Endothelial cell (in vitro differentiated cells): ENCODE measurements around the gene PDE4D. TPM values are rescaled to one million over a fixed set of nuclear protein-coding genes. Genes with fewer than 3 reads are reported as not detected.

ENCODE experiments used
- DNase-seq: peaks from one replicate; pipeline ENCODE4 v3.0.0; 2021; ENCODE audit warnings: low spot score
- H3K27ac Mint-ChIP-seq: one replicate; pipeline ENCODE4 v1.8.0; 2021; ENCODE audit warnings: mixed read lengths, inconsistent platforms; ENCODE audit not compliant: unreplicated experiment
- H3K27me3 Mint-ChIP-seq: one replicate; pipeline ENCODE4 v1.8.0; 2021; ENCODE audit warnings: mild to moderate bottlenecking, moderate library complexity, mixed read lengths, inconsistent platforms; ENCODE audit not compliant: unreplicated experiment
- H3K36me3 Mint-ChIP-seq: one replicate; pipeline ENCODE4 v1.8.0; 2021; ENCODE audit warnings: mild to moderate bottlenecking, low read depth, mixed read lengths, inconsistent platforms; ENCODE audit not compliant: unreplicated experiment
- H3K4me1 Mint-ChIP-seq: one replicate; pipeline ENCODE4 v1.8.0; 2021; ENCODE audit warnings: mild to moderate bottlenecking, mixed read lengths, inconsistent platforms; ENCODE audit not compliant: unreplicated experiment
- H3K4me3 Mint-ChIP-seq: one replicate; pipeline ENCODE4 v1.8.0; 2021; ENCODE audit warnings: mild to moderate bottlenecking, mixed read lengths, inconsistent platforms; ENCODE audit not compliant: unreplicated experiment
- H3K9me3 Mint-ChIP-seq: one replicate; pipeline ENCODE4 v1.8.0; 2021; ENCODE audit warnings: mixed read lengths, inconsistent platforms; ENCODE audit not compliant: unreplicated experiment
- CTCF ChIP-seq: fragments of 200-600 bp; sonication (generic); IDR thresholded peaks from one replicate; pipeline ENCODE4 v1.5.0; 2021; ENCODE audit warnings: antibody characterized with exemption; ENCODE audit not compliant: unreplicated experiment
- total RNA-seq: library from RNA; stranded (reverse); fragmentation: NEBNext Ultra II Directional; extraction: Animal tissue kit (Norgen Biotek cat#: 25700); gene quantifications from one replicate; pipeline ENCODE4 v1.2.1, GENCODE V29; 2021; ENCODE audit not compliant: unreplicated experiment

PDE4D gene
- total RNA-seq, 1 donor from 2014 or later, result 9.4 TPM

DNA sequence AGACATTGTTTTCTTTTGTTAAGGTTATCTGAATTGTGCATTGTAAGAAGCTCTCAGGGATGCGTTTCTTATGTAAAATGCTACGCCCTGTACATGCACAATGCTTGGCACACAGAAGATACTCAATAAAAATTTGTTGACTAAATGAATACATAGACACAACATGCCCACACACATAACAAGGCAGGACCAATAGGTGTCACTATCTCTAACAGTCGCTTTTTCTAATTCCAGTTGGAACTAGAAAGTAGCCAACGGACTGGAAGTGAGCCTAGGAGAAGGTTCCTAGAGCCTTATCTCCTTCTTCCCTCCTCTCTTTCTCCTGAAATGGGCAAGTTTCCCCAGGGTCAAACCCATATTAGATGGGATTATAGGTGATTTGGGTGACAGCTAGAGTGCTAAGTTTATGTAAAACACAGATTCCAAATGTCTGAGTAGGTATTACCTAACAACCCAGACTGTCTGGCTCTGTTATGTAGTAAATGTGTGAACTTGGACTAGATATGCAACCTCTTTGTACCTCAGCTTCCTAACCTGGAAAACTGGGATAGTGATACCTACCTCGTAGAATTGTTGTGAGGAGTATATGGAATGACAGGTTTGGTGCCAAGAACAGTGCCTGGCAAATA is 707.7 kb downstream of the PDE4D start:
- H3K4me3 Mint-ChIP-seq, result no peak overlapping the region
- DNase-seq, result no peak
- no peaks in the 10 kb centered on the region for H3K9me3 Mint-ChIP-seq
- no peaks in the 10 kb centered on the region for H3K4me1 Mint-ChIP-seq
- H3K36me3 Mint-ChIP-seq, result no peaks in the 10 kb centered on the region
- no peak overlapping the region for H3K27ac Mint-ChIP-seq
- no peaks in the 10 kb centered on the region for H3K27me3 Mint-ChIP-seq
- TF ChIP-seq CTCF, result no peak

GRCh38 chr5:59184769-59185168 is 708.8 kb downstream of the PDE4D start:
- H3K27ac Mint-ChIP-seq, result no peak overlapping the region
- H3K9me3 Mint-ChIP-seq, result no peaks in the 10 kb centered on the region
- H3K4me1 Mint-ChIP-seq, result no peaks in the 10 kb centered on the region
- no peak for TF ChIP-seq CTCF
- no peaks in the 10 kb centered on the region for H3K27me3 Mint-ChIP-seq
- no peak overlapping the region for H3K4me3 Mint-ChIP-seq
- no peak for DNase-seq
- no peaks in the 10 kb centered on the region for H3K36me3 Mint-ChIP-seq

DNA sequence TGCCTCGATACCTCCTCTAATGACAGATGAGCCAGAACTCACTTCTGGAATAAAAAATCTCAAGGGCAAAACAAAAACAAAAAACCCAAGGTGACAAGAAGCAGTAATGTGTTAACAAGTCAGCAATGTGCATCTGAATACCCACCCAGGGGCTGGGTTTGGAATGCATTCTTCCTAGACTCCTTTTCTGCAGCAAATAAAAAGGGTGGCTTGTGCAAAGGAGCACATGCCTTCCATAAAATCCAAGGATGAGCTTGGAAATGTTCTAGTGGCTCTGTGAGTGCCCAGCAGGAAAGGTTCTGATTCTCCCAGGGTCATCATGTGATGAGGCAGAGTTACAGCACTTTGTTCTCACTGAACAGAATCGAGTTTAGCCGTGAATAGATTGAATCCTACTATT is 710.8 kb downstream of the PDE4D start:
- H3K4me1 Mint-ChIP-seq, result no peaks in the 10 kb centered on the region
- no peaks in the 10 kb centered on the region for H3K9me3 Mint-ChIP-seq
- TF ChIP-seq CTCF, result no peak
- no peak for DNase-seq
- H3K27ac Mint-ChIP-seq, result no peak overlapping the region
- no peak overlapping the region for H3K4me3 Mint-ChIP-seq
- H3K36me3 Mint-ChIP-seq, result no peaks in the 10 kb centered on the region
- H3K27me3 Mint-ChIP-seq, result no peaks in the 10 kb centered on the region

GRCh38 chr5:59180515-59180914 is 713.0 kb downstream of the PDE4D start:
- no peak for TF ChIP-seq CTCF
- Mint-ChIP-seq H3K9me3 (no peaks in the 10 kb centered on the region), H3K36me3 (peaks cover 3% of the 10 kb centered on the region), H3K27ac (no peak overlapping the region), H3K27me3 (no peaks in the 10 kb centered on the region), H3K4me3 (no peak overlapping the region), H3K4me1 (no peaks in the 10 kb centered on the region)
- DNase-seq, result no peak

GRCh38 chr5:59179704-59180103 is 713.8 kb downstream of the PDE4D start:
- Mint-ChIP-seq H3K4me1 (no peaks in the 10 kb centered on the region), H3K27me3 (no peaks in the 10 kb centered on the region), H3K4me3 (no peak overlapping the region), H3K9me3 (no peaks in the 10 kb centered on the region), H3K36me3 (peaks cover 3% of the 10 kb centered on the region), H3K27ac (no peak overlapping the region)
- no peak for DNase-seq
- TF ChIP-seq CTCF, result no peak
